OCI-LY3 (cell line): Measurements from ENCODE around the gene CACNG4.

ENCODE experiments used
- H2AFZ ChIP-seq: fragments of 200-600, 300-600 bp; shearing (Covaris generic); 2 replicates; pipeline ENCODE4 v1.6.0; 2014; ENCODE audit warnings: antibody characterized with exemption, low read depth, low read length
- H3K27ac ChIP-seq: fragments of 200-600, 300-600 bp; sonication (generic); 2 replicates; pipeline ENCODE4 v1.5.1; 2014; ENCODE audit warnings: mild to moderate bottlenecking, low read length, moderate library complexity, mixed read lengths
- H3K27me3 ChIP-seq: fragments of 200-600, 300-600 bp; sonication (generic); 2 replicates; pipeline ENCODE4 v1.6.1; 2014; ENCODE audit warnings: low read depth, low read length, mixed read lengths
- H3K36me3 ChIP-seq: fragments of 200-600, 300-600 bp; sonication (generic); replicated peaks from 2 replicates; pipeline ENCODE3; 2014; ENCODE audit warnings: low read depth, low read length, mixed read lengths
- H3K4me1 ChIP-seq: fragments of 300-600, 200-600 bp; sonication (generic); 2 replicates; pipeline ENCODE4 v1.6.1; 2014; ENCODE audit warnings: low read length, mixed read lengths
- H3K4me2 ChIP-seq: fragments of 200-600, 300-600 bp; sonication (generic); 2 replicates; pipeline ENCODE4 v1.6.1; 2014; ENCODE audit warnings: low read length, mixed read lengths
- H3K4me3 ChIP-seq: fragments of 300-600, 200-600 bp; sonication (generic); 2 replicates; pipeline ENCODE4 v1.5.1; 2014; ENCODE audit warnings: antibody characterized with exemption, mild to moderate bottlenecking, low read length, moderate library complexity
- H3K79me2 ChIP-seq: fragments of 300-600, 200-600 bp; shearing (Covaris generic); 2 replicates; pipeline ENCODE4 v1.6.1; 2014; ENCODE audit warnings: mild to moderate bottlenecking, low read length, mixed read lengths
- H3K9ac ChIP-seq: fragments of 300-600, 200-600 bp; shearing (Covaris generic); 2 replicates; pipeline ENCODE4 v1.6.0; 2014; ENCODE audit warnings: mild to moderate bottlenecking, low read length, moderate library complexity
- H3K9me3 ChIP-seq: fragments of 200-600, 300-600 bp; shearing (Covaris generic); 2 replicates; pipeline ENCODE4 v1.6.1; 2014; ENCODE audit warnings: low read length, mixed read lengths; ENCODE audit not compliant: insufficient read depth
- H4K20me1 ChIP-seq: fragments of 200-600, 300-600 bp; sonication (generic); 2 replicates; pipeline ENCODE4 v1.6.1; 2016; ENCODE audit warnings: low read length, mixed read lengths; ENCODE audit not compliant: insufficient read depth
- CTCF ChIP-seq: fragments of 200-600, 300-600 bp; sonication (generic); IDR thresholded peaks from 2 replicates; pipeline ENCODE4 v1.5.1; 2014; ENCODE audit warnings: antibody characterized with exemption, low read length, low read depth
- EZH2phosphoT487 ChIP-seq: fragments of 200-600 bp; shearing (Covaris generic); IDR thresholded peaks from 2 replicates; pipeline ENCODE4 v1.6.1; 2018; ENCODE audit warnings: antibody characterized with exemption, mixed run types, low read depth

Gene CACNG4

GRCh38 chr17:66963909-66964771 lies at the start of gene CACNG4:
Gene CACNG4, plus strand, starts transcription at chr17:66964707. Its CDS starts 205 bp downstream, at chr17:66964912.
- no peaks in the 10 kb centered on the region for H3K9me3 ChIP-seq
- no peaks in the 10 kb centered on the region for H3K79me2 ChIP-seq
- no peak within 1 kb of the TSS for H2AFZ ChIP-seq
- no peaks in the 10 kb centered on the region for H3K36me3 ChIP-seq
- TF ChIP-seq CTCF = no peak
- TF ChIP-seq EZH2phosphoT487 = no peak
- H3K27ac ChIP-seq = no peak within 1 kb of the TSS
- H3K4me3 ChIP-seq = no peak within 1 kb of the TSS
- H3K4me1 ChIP-seq = no peaks in the 10 kb centered on the region
- H3K27me3 ChIP-seq = peaks cover 13% of the 10 kb centered on the region
- H4K20me1 ChIP-seq = no peaks in the 10 kb centered on the region
- no peak within 1 kb of the TSS for H3K4me2 ChIP-seq
- H3K9ac ChIP-seq = no peak within 1 kb of the TSS

- H4K20me1 ChIP-seq = no peaks in the 10 kb centered on the region
- no peaks in the 10 kb centered on the region for H3K36me3 ChIP-seq
- no peaks in the 10 kb centered on the region for H3K9me3 ChIP-seq
- H3K4me1 ChIP-seq = no peaks in the 10 kb centered on the region
- H3K27ac ChIP-seq = no peak overlapping the region
- H3K4me2 ChIP-seq = peak overlapping the region; percentile 50
- no peak overlapping the region for H3K9ac ChIP-seq
- peak overlapping the region; percentile 46; the same call in 1 of the 2 replicates for H2AFZ ChIP-seq
- no peak for TF ChIP-seq EZH2phosphoT487
- TF ChIP-seq CTCF = peak; percentile 27
- peaks cover 2% of the 10 kb centered on the region; the same call in 1 of the 2 replicates for H3K27me3 ChIP-seq
- H3K4me3 ChIP-seq = peak overlapping the region; percentile 50
- no peaks in the 10 kb centered on the region for H3K79me2 ChIP-seq
These were observed 49.3 kb upstream of the CACNG4 start for GRCh38 chr17:66915204-66915611.

- H3K9me3 ChIP-seq = no peaks in the 10 kb centered on the region
- H3K4me2 ChIP-seq = 0 out of 2 replicates have a peak overlapping the region, but pooled peaks have one; percentile 50
- no peak overlapping the region for H3K4me3 ChIP-seq
- TF ChIP-seq CTCF (no peak), EZH2phosphoT487 (no peak)
- H3K27ac ChIP-seq = no peak overlapping the region
- H3K36me3 ChIP-seq = no peaks in the 10 kb centered on the region
- peak overlapping the region; percentile 46; the same call in 1 of the 2 replicates for H2AFZ ChIP-seq
- peaks cover 2% of the 10 kb centered on the region; the same call in 1 of the 2 replicates for H3K27me3 ChIP-seq
- no peak overlapping the region for H3K9ac ChIP-seq
- H3K4me1 ChIP-seq = no peaks in the 10 kb centered on the region
- H3K79me2 ChIP-seq = no peaks in the 10 kb centered on the region
- no peaks in the 10 kb centered on the region for H4K20me1 ChIP-seq
These were observed 48.7 kb upstream of the CACNG4 start for GRCh38 chr17:66915792-66916191.

- H3K36me3 ChIP-seq = no peaks in the 10 kb centered on the region
- no peak overlapping the region for H3K4me2 ChIP-seq
- H3K9ac ChIP-seq = no peak overlapping the region
- TF ChIP-seq CTCF (no peak), EZH2phosphoT487 (no peak)
- H3K4me1 ChIP-seq = no peaks in the 10 kb centered on the region
- H3K4me3 ChIP-seq = no peak overlapping the region
- H3K27me3 ChIP-seq = peaks cover 2% of the 10 kb centered on the region; the same call in 1 of the 2 replicates
- H3K79me2 ChIP-seq = no peaks in the 10 kb centered on the region
- H3K27ac ChIP-seq = no peak overlapping the region
- no peak overlapping the region for H2AFZ ChIP-seq
- H3K9me3 ChIP-seq = no peaks in the 10 kb centered on the region
- H4K20me1 ChIP-seq = no peaks in the 10 kb centered on the region
These were observed 47.6 kb upstream of the CACNG4 start for GRCh38 chr17:66916946-66917345.
